Fibroblast of lung (primary cell): ENCODE measurements around the gene SERGEF. TPM values are rescaled to one million over a fixed set of nuclear protein-coding genes. Genes with fewer than 3 reads are reported as not detected.
A peak's percentile ranks its signal among the peaks of the same experiment; 100 is the strongest.

Source experiments
- DNase-seq, 2 donors: peaks; one replicate each; pipeline versions ENCODE4 v3.0.0 to v3.0.0-alpha.2; 2010; ENCODE audit warnings: low read depth in 2 of 2
- H2AFZ ChIP-seq: 2 replicates; pipeline ENCODE4 v1.5.1; 2012; ENCODE audit warnings: low read length, control low read depth, inconsistent platforms
- H3K27ac ChIP-seq: 2 replicates; pipeline ENCODE4 v1.5.1; 2011; ENCODE audit warnings: low read length, control low read depth; ENCODE audit not compliant: insufficient read depth
- H3K27me3 ChIP-seq: 2 replicates; pipeline ENCODE4 v1.5.1; 2011; ENCODE audit warnings: mild to moderate bottlenecking, low read length; ENCODE audit not compliant: control insufficient read depth, insufficient read depth
- H3K36me3 ChIP-seq: 2 replicates; pipeline ENCODE4 v1.5.1; 2011; ENCODE audit warnings: low read length; ENCODE audit not compliant: control insufficient read depth, insufficient read depth
- H3K4me1 ChIP-seq: 2 replicates; pipeline ENCODE4 v1.5.1; 2011; ENCODE audit warnings: low read length; ENCODE audit not compliant: control insufficient read depth, insufficient read depth; ENCODE audit errors: extremely low read depth
- H3K4me2 ChIP-seq: 2 replicates; pipeline ENCODE4 v1.5.1; 2011; ENCODE audit warnings: low read length, control low read depth; ENCODE audit not compliant: insufficient read depth; ENCODE audit errors: extremely low read depth
- H3K4me3 ChIP-seq, 4 experiments: fragments of 200-600 bp in 1 of 4; sonication (generic) in 1 of 4; replicated peaks in 1 of 4; 2 replicates each; pipeline ENCODE4 v1.5.1; 2011 to 2016; ENCODE audit warnings: low read length in 4 of 4, low read depth in 3 of 4, mild to moderate bottlenecking in 3 of 4, control low read depth in 2 of 4, inconsistent platforms in 1 of 4, mixed read lengths in 1 of 4; ENCODE audit not compliant: insufficient read depth in 1 of 4; ENCODE audit errors: control extremely low read depth in 1 of 4
- H3K79me2 ChIP-seq: 2 replicates; pipeline ENCODE4 v1.5.1; 2012; ENCODE audit warnings: mild to moderate bottlenecking, low read length, inconsistent platforms; ENCODE audit not compliant: control insufficient read depth, insufficient read depth
- H3K9ac ChIP-seq: 2 replicates; pipeline ENCODE4 v1.5.1; 2011; ENCODE audit warnings: mild to moderate bottlenecking, low read length, control low read depth; ENCODE audit not compliant: insufficient read depth
- H3K9me3 ChIP-seq: 2 replicates; pipeline ENCODE4 v1.5.1; 2012; ENCODE audit warnings: low read depth, low read length; ENCODE audit not compliant: control insufficient read depth, insufficient read depth
- H4K20me1 ChIP-seq: 2 replicates; pipeline ENCODE4 v1.5.1; 2011; ENCODE audit warnings: low read length; ENCODE audit not compliant: control insufficient read depth, insufficient read depth; ENCODE audit errors: extremely low read depth
- CTCF ChIP-seq, 2 donors: IDR thresholded peaks in 1 of 2; conservative IDR thresholded peaks in 1 of 2; 1 replicate in 1 of 2; 2 replicates in 1 of 2; pipeline ENCODE4 v1.5.1; 2011 to 2012; ENCODE audit warnings: low read length in 2 of 2, control low read depth in 1 of 2, inconsistent platforms in 1 of 2, low read depth in 1 of 2, mild to moderate bottlenecking in 1 of 2
- EZH2 ChIP-seq: IDR thresholded peaks from 2 replicates; pipeline ENCODE4 v1.5.1; 2012; ENCODE audit warnings: low read length, control low read depth, mild to moderate bottlenecking; ENCODE audit errors: missing control alignments
- polyA plus RNA-seq, 2 donors: library from polyadenylated mRNA; depleted of rRNA in 1 of 2; stranded (reverse) in 1 of 2; unstranded in 1 of 2; fragments of >200 nt; gene quantifications; 2 replicates each; pipeline ENCODE4 v1.2.1, GENCODE V29; 2011 to 2012; ENCODE audit warnings: missing spikeins in 1 of 2
- total RNA-seq: library from RNA; depleted of rRNA; stranded (reverse); fragments of >200 nt; gene quantifications from 2 replicates; pipeline ENCODE4 v1.2.1, GENCODE V29; 2014

The SERGEF gene
- total and polyA plus RNA-seq, 2 donors (not counting 1 experiment from before 2014, with no cell fraction given) = 14.5 to 38.5 TPM

GRCh38 chr11:17766590-17766989 is 246.3 kb downstream of the SERGEF start:
- Histone ChIP-seq H3K27me3 (no peaks in the 10 kb centered on the region), H4K20me1 (no peaks in the 10 kb centered on the region), H3K4me2 (no peak overlapping the region), H3K36me3 (no peaks in the 10 kb centered on the region), H3K4me1 (no peaks in the 10 kb centered on the region), H3K27ac (no peak overlapping the region), H3K9ac (no peak overlapping the region), H2AFZ (no peak overlapping the region), H3K4me3 (no peak overlapping the region), H3K79me2 (no peaks in the 10 kb centered on the region), H3K9me3 (no peaks in the 10 kb centered on the region)
- TF ChIP-seq EZH2 = no peak
- peak; percentile 0 to 11 for TF ChIP-seq CTCF (conservative IDR thresholded peaks at IDR 0.05 in 1 of 2, IDR thresholded peaks at IDR 0.05 in 1 of 2; ENCODE audit: low read depth in 1 of 2, low read length in 2 of 2)
- no peak for DNase-seq

GRCh38 chr11:17766073-17766359 is 246.8 kb downstream of the SERGEF start:
- no peak overlapping the region for H3K4me2 ChIP-seq
- H3K79me2 ChIP-seq = no peaks in the 10 kb centered on the region
- no peak overlapping the region for H3K4me3 ChIP-seq
- no peaks in the 10 kb centered on the region for H4K20me1 ChIP-seq
- no peak for TF ChIP-seq CTCF (conservative IDR thresholded peaks at IDR 0.05 in 1 of 2, IDR thresholded peaks at IDR 0.05 in 1 of 2; ENCODE audit: low read depth in 1 of 2, low read length in 2 of 2)
- TF ChIP-seq EZH2 = no peak
- H3K9ac ChIP-seq = no peak overlapping the region
- H3K36me3 ChIP-seq = no peaks in the 10 kb centered on the region
- no peaks in the 10 kb centered on the region for H3K9me3 ChIP-seq
- H3K27me3 ChIP-seq = no peaks in the 10 kb centered on the region
- H2AFZ ChIP-seq = no peak overlapping the region
- no peak for DNase-seq
- H3K27ac ChIP-seq = no peak overlapping the region
- no peaks in the 10 kb centered on the region for H3K4me1 ChIP-seq

- Histone ChIP-seq H3K4me2 (no peak overlapping the region), H3K79me2 (no peaks in the 10 kb centered on the region), H2AFZ (no peak overlapping the region), H3K27me3 (no peaks in the 10 kb centered on the region), H3K9ac (no peak overlapping the region), H3K4me1 (no peaks in the 10 kb centered on the region), H3K4me3 (no peak overlapping the region), H3K36me3 (no peaks in the 10 kb centered on the region), H3K9me3 (no peaks in the 10 kb centered on the region), H4K20me1 (no peaks in the 10 kb centered on the region), H3K27ac (no peak overlapping the region)
- DNase-seq = peak in 1 of 2 donors; percentile 52
- TF ChIP-seq EZH2 (no peak), CTCF (conservative IDR thresholded peaks at IDR 0.05 in 1 of 2, IDR thresholded peaks at IDR 0.05 in 1 of 2; ENCODE audit: low read depth in 1 of 2, low read length in 2 of 2) (no peak)
These were observed 247.3 kb downstream of the SERGEF start for GRCh38 chr11:17765356-17766072.
